Stimulated activated CD4-positive, alpha-beta T cell treated with anti-CD3 and anti-CD28 coated beads, TNF-alpha, amount 100 ng/mL, for 1 hour (primary cell): ENCODE data around the gene RUBCN.
"Not testable (repeated sequence)": the region's sequence is repeated elsewhere in the genome, so short reads cannot be mapped to it uniquely, and the experiment has no call there.

Experiments
- DNase-seq, 3 donors: peaks; one replicate each; pipeline ENCODE4 v3.0.0-alpha.2; 2020; ENCODE audit warnings: low read depth in 3 of 3, low spot score in 1 of 3

The RUBCN gene

GRCh38 chr3:197659144-197659543, 77.6 kb downstream of the RUBCN start:
- not testable (repeated sequence) for DNase-seq

- not testable (repeated sequence) for DNase-seq
These were observed 78.0 kb downstream of the RUBCN start for GRCh38 chr3:197658706-197659105.

- DNase-seq: not testable (repeated sequence)
These were observed 79.0 kb downstream of the RUBCN start for GRCh38 chr3:197657541-197658292.

GRCh38 chr3:197656960-197657359, 79.7 kb downstream of the RUBCN start:
- DNase-seq: not testable (repeated sequence)

- DNase-seq: not testable (repeated sequence)
These were observed 80.6 kb downstream of the RUBCN start for GRCh38 chr3:197656129-197656528.

GRCh38 chr3:197654998-197655330, 81.7 kb downstream of the RUBCN start:
- not testable (repeated sequence) for DNase-seq

- DNase-seq: peak in 2 of 3 donors; percentile 15 to 30
These were observed 82.4 kb downstream of the RUBCN start for GRCh38 chr3:197654090-197654997.

GRCh38 chr3:197652860-197653259, 83.8 kb downstream of the RUBCN start:
- DNase-seq: not testable (repeated sequence)

- DNase-seq: not testable (repeated sequence)
These were observed 89.1 kb downstream of the RUBCN start for GRCh38 chr3:197647649-197648048.

GRCh38 chr3:197647191-197647590, 89.5 kb downstream of the RUBCN start:
- DNase-seq: not testable (repeated sequence)

- DNase-seq: not testable (repeated sequence)
These were observed 90.4 kb downstream of the RUBCN start for GRCh38 chr3:197646294-197646693.

GRCh38 chr3:197637556-197637955, 99.1 kb downstream of the RUBCN start:
- not testable (repeated sequence) for DNase-seq

- not testable (repeated sequence) for DNase-seq
These were observed 104.7 kb downstream of the RUBCN start for GRCh38 chr3:197631989-197632388.

- DNase-seq: not testable (repeated sequence)
These were observed 105.9 kb downstream of the RUBCN start for GRCh38 chr3:197630766-197631165.

- DNase-seq: not testable (repeated sequence)
These were observed 107.4 kb downstream of the RUBCN start for GRCh38 chr3:197629286-197629685.

GRCh38 chr3:197627772-197628523, 108.8 kb downstream of the RUBCN start:
- peak; percentile 78 to 88 (median 83) for DNase-seq

- not testable (repeated sequence) for DNase-seq
These were observed 109.4 kb downstream of the RUBCN start for GRCh38 chr3:197627158-197627771.

GRCh38 chr3:197626404-197627157, 110.1 kb downstream of the RUBCN start:
- not testable (repeated sequence) for DNase-seq

GRCh38 chr3:197621478-197621877, 115.2 kb downstream of the RUBCN start:
- DNase-seq: not testable (repeated sequence)
